Neural crest cell (in vitro differentiated cells): ENCODE measurements around the gene DOCK1. TPM values are rescaled to one million over a fixed set of nuclear protein-coding genes. Genes with fewer than 3 reads are reported as not detected.

Experiments used
- DNase-seq: peaks from one replicate; pipeline ENCODE4 v3.0.0; 2021; ENCODE audit warnings: low read depth, mixed read lengths, low spot score
- H3K27ac Mint-ChIP-seq: one replicate; pipeline ENCODE4 v1.8.0; 2021; ENCODE audit warnings: mild to moderate bottlenecking, mixed read lengths; ENCODE audit not compliant: unreplicated experiment
- H3K27me3 Mint-ChIP-seq: 2 replicates; pipeline ENCODE4 v1.8.0; 2021; ENCODE audit warnings: low read depth, mild to moderate bottlenecking, mixed read lengths
- H3K36me3 Mint-ChIP-seq: 2 replicates; pipeline ENCODE4 v1.8.0; 2021; ENCODE audit warnings: low read depth, mild to moderate bottlenecking, mixed read lengths
- H3K4me1 Mint-ChIP-seq: 2 replicates; pipeline ENCODE4 v1.8.0; 2021; ENCODE audit warnings: mixed read lengths
- H3K4me3 Mint-ChIP-seq: one replicate; pipeline ENCODE4 v1.8.0; 2021; ENCODE audit warnings: mild to moderate bottlenecking, mixed read lengths
- H3K9me3 Mint-ChIP-seq: 2 replicates; pipeline ENCODE4 v1.8.0; 2021; ENCODE audit warnings: mixed read lengths
- CTCF ChIP-seq: fragments of 200-600 bp; sonication (generic); conservative IDR thresholded peaks from 2 replicates; pipeline ENCODE4 v1.5.0; 2021; ENCODE audit warnings: antibody characterized with exemption, mild to moderate bottlenecking
- total RNA-seq: library from RNA; stranded (reverse); gene quantifications from 2 replicates; pipeline ENCODE4 v1.2.1, GENCODE V29; 2021

DOCK1 gene
- total RNA-seq, 1 donor from 2014 or later = 55.8 TPM

- no peak overlapping the region for H3K4me3 Mint-ChIP-seq
- TF ChIP-seq CTCF = no peak
- no peak overlapping the region for H3K27ac Mint-ChIP-seq
- H3K9me3 Mint-ChIP-seq = no peaks in the 10 kb centered on the region
- H3K4me1 Mint-ChIP-seq = no peaks in the 10 kb centered on the region
- no peak for DNase-seq
- no peaks in the 10 kb centered on the region for H3K27me3 Mint-ChIP-seq
- no peaks in the 10 kb centered on the region for H3K36me3 Mint-ChIP-seq
Observed at GRCh38 chr10:127227027-127227426, 321.8 kb downstream of the DOCK1 start.

- no peaks in the 10 kb centered on the region for H3K4me1 Mint-ChIP-seq
- no peak for TF ChIP-seq CTCF
- no peaks in the 10 kb centered on the region for H3K27me3 Mint-ChIP-seq
- no peak for DNase-seq
- H3K27ac Mint-ChIP-seq = no peak overlapping the region
- H3K4me3 Mint-ChIP-seq = no peak overlapping the region
- H3K36me3 Mint-ChIP-seq = no peaks in the 10 kb centered on the region
- no peaks in the 10 kb centered on the region for H3K9me3 Mint-ChIP-seq
Observed at GRCh38 chr10:127227663-127228062, 322.4 kb downstream of the DOCK1 start.

- H3K9me3 Mint-ChIP-seq = no peaks in the 10 kb centered on the region
Observed at GRCh38 chr10:127228195-127228787, 323.1 kb downstream of the DOCK1 start.

GRCh38 chr10:127234306-127234800, 329.1 kb downstream of the DOCK1 start:
- DNase-seq = no peak
- Mint-ChIP-seq H3K27me3 (no peaks in the 10 kb centered on the region), H3K4me3 (no peak overlapping the region), H3K36me3 (peaks cover 3% of the 10 kb centered on the region), H3K27ac (no peak overlapping the region), H3K4me1 (no peaks in the 10 kb centered on the region), H3K9me3 (peaks cover 2% of the 10 kb centered on the region)
- no peak for TF ChIP-seq CTCF

More at GRCh38 chr10:127228195-127228787, 323.1 kb downstream of the DOCK1 start:
- Mint-ChIP-seq H3K4me1 (no peaks in the 10 kb centered on the region), H3K4me3 (no peak overlapping the region), H3K27me3 (no peaks in the 10 kb centered on the region), H3K36me3 (no peaks in the 10 kb centered on the region), H3K27ac (no peak overlapping the region)
- no peak for TF ChIP-seq CTCF
- DNase-seq = no peak

GRCh38 chr10:127236266-127236665, 331.0 kb downstream of the DOCK1 start:
- Mint-ChIP-seq H3K36me3 (peaks cover 3% of the 10 kb centered on the region), H3K27ac (no peak overlapping the region), H3K4me1 (no peaks in the 10 kb centered on the region), H3K4me3 (no peak overlapping the region), H3K9me3 (peaks cover 2% of the 10 kb centered on the region), H3K27me3 (no peaks in the 10 kb centered on the region)
- no peak for TF ChIP-seq CTCF
- no peak for DNase-seq
